ENCODE measurements around the gene TFDP1. TPM values are rescaled to one million over a fixed set of nuclear protein-coding genes. Genes with fewer than 3 reads are reported as not detected.

The TFDP1 gene
- total and polyA plus RNA-seq, 7 donors: 26.5 to 57.1 (median 40.2) TPM

GRCh38 chr13:113609616-113610015 lies 25.1 kb downstream of the TFDP1 start:
- H3K4me1 ChIP-seq: no peaks in the 10 kb centered on the region
- intact Hi-C loops (cut with DNase I): no loop called here
- H3K27ac ChIP-seq: no peak overlapping the region
- H3K9me3 ChIP-seq: no peaks in the 10 kb centered on the region
- TF ChIP-seq POLR2AphosphoS5 (IDR thresholded peaks at IDR 0.05) (no peak), POLR2A (IDR thresholded peaks at IDR 0.05) (no peak), CTCF (IDR thresholded peaks at IDR 0.05) (no peak), EP300 (IDR thresholded peaks at IDR 0.05) (no peak)
- no peaks in the 10 kb centered on the region for H3K27me3 ChIP-seq
- peaks cover 0 to 12% (median 2%) of the 10 kb centered on the region in 4 donors for H3K36me3 ChIP-seq
- 94 to 95% methylated on average over 13 of the region's 13 CpGs for WGBS, 2 donors
- DNase-seq: no peak
- H3K4me3 ChIP-seq: no peak overlapping the region

GRCh38 chr13:113610266-113610665 lies 25.7 kb downstream of the TFDP1 start:
- H3K4me3 ChIP-seq: no peak overlapping the region
- H3K9me3 ChIP-seq: no peaks in the 10 kb centered on the region
- H3K27me3 ChIP-seq: no peaks in the 10 kb centered on the region
- intact Hi-C loops (cut with DNase I): no loop called here
- DNase-seq: no peak
- no peaks in the 10 kb centered on the region for H3K4me1 ChIP-seq
- no peak for TF ChIP-seq EP300 (IDR thresholded peaks at IDR 0.05)
- TF ChIP-seq POLR2A (IDR thresholded peaks at IDR 0.05): no peak
- no peak for TF ChIP-seq POLR2AphosphoS5 (IDR thresholded peaks at IDR 0.05)
- no peak for TF ChIP-seq CTCF (IDR thresholded peaks at IDR 0.05)
- H3K36me3 ChIP-seq: peaks cover 0 to 12% (median 2%) of the 10 kb centered on the region in 4 donors
- H3K27ac ChIP-seq: no peak overlapping the region
- 96% methylated on average over 19 of the region's 19 CpGs for WGBS, 2 donors

DNA sequence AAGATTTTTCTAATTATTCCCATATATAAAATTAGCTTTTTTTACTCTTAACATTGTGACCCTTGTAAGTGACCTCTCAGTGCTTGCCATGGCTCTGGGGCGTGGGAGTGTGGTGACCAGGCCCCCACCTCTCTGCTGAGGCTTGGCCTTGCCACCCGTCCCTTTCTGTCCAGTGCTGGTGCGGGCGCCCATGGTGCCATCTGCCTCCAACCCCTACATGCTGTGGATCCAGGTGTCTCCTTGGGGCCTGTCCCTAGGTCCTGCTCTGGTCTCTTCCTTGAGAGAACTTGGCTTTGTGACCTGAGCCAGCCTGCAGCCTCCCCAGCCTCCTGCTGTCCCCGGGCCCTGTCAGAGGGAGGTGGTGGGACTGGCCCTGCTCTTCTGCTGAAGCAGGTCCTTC lies 27.4 kb downstream of the TFDP1 start:
- Histone ChIP-seq H3K4me3 (no peak overlapping the region), H3K27ac (no peak overlapping the region), H3K9me3 (no peaks in the 10 kb centered on the region), H3K36me3 (peaks cover 0 to 12% (median 2%) of the 10 kb centered on the region in 4 donors), H3K4me1 (no peaks in the 10 kb centered on the region), H3K27me3 (no peaks in the 10 kb centered on the region)
- intact Hi-C loops (cut with DNase I): no loop called here
- WGBS, 2 donors: 95 to 97% methylated on average over 5 of the region's 5 CpGs
- TF ChIP-seq POLR2A (IDR thresholded peaks at IDR 0.05) (no peak), EP300 (IDR thresholded peaks at IDR 0.05) (no peak), CTCF (IDR thresholded peaks at IDR 0.05) (no peak), POLR2AphosphoS5 (IDR thresholded peaks at IDR 0.05) (no peak)
- no peak for DNase-seq

GRCh38 chr13:113612607-113613006 lies 28.1 kb downstream of the TFDP1 start:
- Histone ChIP-seq H3K9me3 (no peaks in the 10 kb centered on the region), H3K4me1 (no peaks in the 10 kb centered on the region), H3K27ac (no peak overlapping the region), H3K36me3 (peaks cover 0 to 12% (median 2%) of the 10 kb centered on the region in 4 donors), H3K4me3 (no peak overlapping the region), H3K27me3 (no peaks in the 10 kb centered on the region)
- intact Hi-C loops (cut with DNase I): no loop called here
- DNase-seq: no peak
- TF ChIP-seq POLR2A (IDR thresholded peaks at IDR 0.05) (no peak), POLR2AphosphoS5 (IDR thresholded peaks at IDR 0.05) (no peak), EP300 (IDR thresholded peaks at IDR 0.05) (no peak), CTCF (IDR thresholded peaks at IDR 0.05) (no peak)
- 88 to 95% methylated on average over 10 of the region's 10 CpGs for WGBS, 2 donors

- H3K27ac ChIP-seq: no peak overlapping the region
- peaks cover 0 to 12% (median 2%) of the 10 kb centered on the region in 4 donors for H3K36me3 ChIP-seq
- H3K4me1 ChIP-seq: no peaks in the 10 kb centered on the region
- intact Hi-C loops (cut with DNase I): no loop called here
- TF ChIP-seq POLR2A (IDR thresholded peaks at IDR 0.05): no peak
- TF ChIP-seq EP300 (IDR thresholded peaks at IDR 0.05): no peak
- no peak for TF ChIP-seq CTCF (IDR thresholded peaks at IDR 0.05)
- TF ChIP-seq POLR2AphosphoS5 (IDR thresholded peaks at IDR 0.05): no peak
- DNase-seq: no peak
- H3K4me3 ChIP-seq: no peak overlapping the region
- WGBS, 2 donors: 97 to 98% methylated on average over 16 of the region's 16 CpGs
- H3K9me3 ChIP-seq: no peaks in the 10 kb centered on the region
- no peaks in the 10 kb centered on the region for H3K27me3 ChIP-seq
These were observed 29.3 kb downstream of the TFDP1 start for GRCh38 chr13:113613789-113614379.

Data from sigmoid colon (tissue), 7 donors.